HG03457 (cell line): ENCODE measurements around the gene DUOXA1.
"Not testable (repeated sequence)": the region's sequence is repeated elsewhere in the genome, so short reads cannot be mapped to it uniquely, and the experiment has no call there.

ENCODE experiments used
- ATAC-seq: cut with Tn5 transposase; IDR thresholded peaks from one replicate; pipeline ENCODE4 v1.9.1; 2021; ENCODE audit warnings: moderate number of reproducible peaks; ENCODE audit not compliant: unreplicated experiment

DUOXA1 gene

GRCh38 chr15:45093013-45093412 is 36.7 kb downstream of the DUOXA1 start:
- no peak for ATAC-seq

- no peak for ATAC-seq
These were observed 38.1 kb downstream of the DUOXA1 start for GRCh38 chr15:45091576-45091975.

- no peak for ATAC-seq
These were observed 38.5 kb downstream of the DUOXA1 start for GRCh38 chr15:45091161-45091560.

- ATAC-seq, result no peak
These were observed 39.8 kb downstream of the DUOXA1 start for GRCh38 chr15:45089712-45090373.

GRCh38 chr15:45088801-45089711 is 40.6 kb downstream of the DUOXA1 start:
- ATAC-seq, result no peak

GRCh38 chr15:45087513-45087912 is 42.2 kb downstream of the DUOXA1 start:
- ATAC-seq, result no peak

GRCh38 chr15:45084163-45084562 is 45.5 kb downstream of the DUOXA1 start:
- no peak for ATAC-seq

GRCh38 chr15:45083223-45083622 is 46.5 kb downstream of the DUOXA1 start:
- ATAC-seq, result no peak

GRCh38 chr15:45082412-45082811 is 47.3 kb downstream of the DUOXA1 start:
- ATAC-seq, result not testable (repeated sequence)

- ATAC-seq, result not testable (repeated sequence)
These were observed 49.1 kb downstream of the DUOXA1 start for GRCh38 chr15:45080593-45080992.

GRCh38 chr15:45079628-45080246 is 49.9 kb downstream of the DUOXA1 start:
- ATAC-seq, result not testable (repeated sequence)

- not testable (repeated sequence) for ATAC-seq
These were observed 50.5 kb downstream of the DUOXA1 start for GRCh38 chr15:45079201-45079600.

GRCh38 chr15:45077391-45077790 is 52.3 kb downstream of the DUOXA1 start:
- not testable (repeated sequence) for ATAC-seq

- not testable (repeated sequence) for ATAC-seq
These were observed 54.0 kb downstream of the DUOXA1 start for GRCh38 chr15:45075440-45076320.

GRCh38 chr15:45073602-45074001 is 56.1 kb downstream of the DUOXA1 start:
- not testable (repeated sequence) for ATAC-seq

- ATAC-seq, result not testable (repeated sequence)
These were observed 59.7 kb downstream of the DUOXA1 start for GRCh38 chr15:45069942-45070360.
